Measurements from ENCODE around the gene CRAMP1. TPM values are rescaled to one million over a fixed set of nuclear protein-coding genes. Genes with fewer than 3 reads are reported as not detected.

The CRAMP1 gene
- polyA plus RNA-seq, 1 donor = 22.0 TPM

GRCh38 chr16:1613728-1614455, 1.7 kb downstream of the CRAMP1 start:
- Histone ChIP-seq H3K4me1 (ENCODE audit: control insufficient read depth, insufficient read depth, low read length) (peaks cover 32% of the 10 kb centered on the region), H3K27me3 (ENCODE audit: control insufficient read depth, insufficient read depth, low read length) (no peaks in the 10 kb centered on the region), H3K27ac (ENCODE audit: low read length) (no peak overlapping the region), H3K9me3 (ENCODE audit: control insufficient read depth, low read depth, low read length) (no peaks in the 10 kb centered on the region), H3K4me3 (ENCODE audit: low read length) (peak overlapping the region; percentile 44), H3K36me3 (ENCODE audit: control insufficient read depth, insufficient read depth, low read length) (peaks cover 16% of the 10 kb centered on the region)
- DNase-seq = peak in 1 of 2 donors; percentile 10
- 6% methylated on average over 3 of the region's 72 CpGs for WGBS (ENCODE audit: insufficient coverage, low lambda C conversion rate)

DNA sequence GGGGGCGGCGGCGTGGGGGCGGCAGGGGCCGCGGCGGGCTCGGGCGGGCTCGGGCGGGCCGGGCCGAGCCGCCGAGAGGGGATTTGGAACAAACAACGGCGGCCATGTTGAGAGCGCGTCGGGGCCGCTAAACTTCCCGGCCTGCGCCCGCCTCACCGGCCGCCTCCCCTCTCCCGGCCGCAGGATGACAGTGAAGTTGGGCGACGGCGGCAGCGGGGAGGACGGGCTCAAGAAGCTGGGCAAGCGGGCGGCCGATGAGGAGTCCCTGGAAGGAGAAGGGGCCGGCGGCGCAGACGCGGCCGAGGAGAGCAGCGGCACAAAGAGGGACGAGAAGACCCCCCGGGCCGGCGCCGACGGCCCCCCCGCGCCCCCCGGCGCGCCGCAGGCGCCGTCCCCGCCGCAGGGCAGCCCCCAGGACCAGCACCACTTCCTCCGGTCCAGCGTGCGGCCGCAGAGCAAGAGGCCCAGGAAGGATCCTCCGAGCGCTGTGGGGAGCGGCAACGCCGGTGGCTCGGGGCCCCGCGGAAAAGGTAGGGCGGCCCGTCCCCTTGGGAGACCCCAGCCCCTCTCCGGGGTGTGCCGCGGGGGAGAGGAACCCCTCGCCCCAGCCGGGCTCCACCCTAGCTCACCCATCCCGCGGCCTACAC, 2.4 kb downstream of the CRAMP1 start:
- WGBS (ENCODE audit: insufficient coverage, low lambda C conversion rate) = no CpG with 5 or more reads among the region's 80 CpGs
- H3K4me1 ChIP-seq (ENCODE audit: control insufficient read depth, insufficient read depth, low read length) = peaks cover 32% of the 10 kb centered on the region
- H3K27me3 ChIP-seq (ENCODE audit: control insufficient read depth, insufficient read depth, low read length) = no peaks in the 10 kb centered on the region

GRCh38 chr16:1615761-1616160, 3.6 kb downstream of the CRAMP1 start:
- WGBS (ENCODE audit: insufficient coverage, low lambda C conversion rate) = 92% methylated on average over 4 of the region's 9 CpGs
- Histone ChIP-seq H3K27me3 (ENCODE audit: control insufficient read depth, insufficient read depth, low read length) (no peaks in the 10 kb centered on the region), H3K27ac (ENCODE audit: low read length) (no peak overlapping the region), H3K4me1 (ENCODE audit: control insufficient read depth, insufficient read depth, low read length) (peaks cover 29% of the 10 kb centered on the region), H3K4me3 (ENCODE audit: low read length) (peak overlapping the region; percentile 72), H3K9me3 (ENCODE audit: control insufficient read depth, low read depth, low read length) (no peaks in the 10 kb centered on the region), H3K36me3 (ENCODE audit: control insufficient read depth, insufficient read depth, low read length) (peaks cover 28% of the 10 kb centered on the region)
- no peak for DNase-seq

More for the DNA sequence above, 2.4 kb downstream of the CRAMP1 start:
- Histone ChIP-seq H3K36me3 (ENCODE audit: control insufficient read depth, insufficient read depth, low read length) (peaks cover 17% of the 10 kb centered on the region), H3K4me3 (ENCODE audit: low read length) (peak overlapping the region; percentile 72), H3K9me3 (ENCODE audit: control insufficient read depth, low read depth, low read length) (no peaks in the 10 kb centered on the region), H3K27ac (ENCODE audit: low read length) (no peak overlapping the region)
- DNase-seq = peak in 1 of 2 donors; percentile 36

GRCh38 chr16:1619976-1620375, 7.8 kb downstream of the CRAMP1 start:
- no peaks in the 10 kb centered on the region for H3K9me3 ChIP-seq (ENCODE audit: control insufficient read depth, low read depth, low read length)
- no CpG with 5 or more reads among the region's 15 CpGs for WGBS (ENCODE audit: insufficient coverage, low lambda C conversion rate)
- H3K4me3 ChIP-seq (ENCODE audit: low read length) = no peak overlapping the region
- peaks cover 48% of the 10 kb centered on the region for H3K36me3 ChIP-seq (ENCODE audit: control insufficient read depth, insufficient read depth, low read length)
- H3K27me3 ChIP-seq (ENCODE audit: control insufficient read depth, insufficient read depth, low read length) = no peaks in the 10 kb centered on the region
- no peak overlapping the region for H3K27ac ChIP-seq (ENCODE audit: low read length)
- peaks cover 8% of the 10 kb centered on the region for H3K4me1 ChIP-seq (ENCODE audit: control insufficient read depth, insufficient read depth, low read length)
- DNase-seq = no peak

GRCh38 chr16:1620391-1620790, 8.2 kb downstream of the CRAMP1 start:
- H3K9me3 ChIP-seq (ENCODE audit: control insufficient read depth, low read depth, low read length) = no peaks in the 10 kb centered on the region
- WGBS (ENCODE audit: insufficient coverage, low lambda C conversion rate) = no CpG with 5 or more reads among the region's 9 CpGs
- H3K27me3 ChIP-seq (ENCODE audit: control insufficient read depth, insufficient read depth, low read length) = no peaks in the 10 kb centered on the region
- H3K36me3 ChIP-seq (ENCODE audit: control insufficient read depth, insufficient read depth, low read length) = peaks cover 50% of the 10 kb centered on the region
- no peak overlapping the region for H3K4me3 ChIP-seq (ENCODE audit: low read length)
- H3K27ac ChIP-seq (ENCODE audit: low read length) = no peak overlapping the region
- DNase-seq = no peak
- peaks cover 4% of the 10 kb centered on the region for H3K4me1 ChIP-seq (ENCODE audit: control insufficient read depth, insufficient read depth, low read length)

- peaks cover 62% of the 10 kb centered on the region for H3K36me3 ChIP-seq (ENCODE audit: control insufficient read depth, insufficient read depth, low read length)
- no peaks in the 10 kb centered on the region for H3K4me1 ChIP-seq (ENCODE audit: control insufficient read depth, insufficient read depth, low read length)
- H3K4me3 ChIP-seq (ENCODE audit: low read length) = no peak overlapping the region
- whole genome bisulfite sequencing (ENCODE audit: insufficient coverage, low lambda C conversion rate) = 86% methylated on average over 2 of the region's 7 CpGs
- H3K27me3 ChIP-seq (ENCODE audit: control insufficient read depth, insufficient read depth, low read length) = no peaks in the 10 kb centered on the region
- DNase-seq = no peak
- H3K27ac ChIP-seq (ENCODE audit: low read length) = no peak overlapping the region
- H3K9me3 ChIP-seq (ENCODE audit: control insufficient read depth, low read depth, low read length) = no peaks in the 10 kb centered on the region
Observed at GRCh38 chr16:1621851-1622250, 9.7 kb downstream of the CRAMP1 start.

GRCh38 chr16:1626327-1626726, 14.2 kb downstream of the CRAMP1 start:
- peaks cover 66% of the 10 kb centered on the region for H3K36me3 ChIP-seq (ENCODE audit: control insufficient read depth, insufficient read depth, low read length)
- WGBS (ENCODE audit: insufficient coverage, low lambda C conversion rate) = no CpG with 5 or more reads among the region's 6 CpGs

DNA sequence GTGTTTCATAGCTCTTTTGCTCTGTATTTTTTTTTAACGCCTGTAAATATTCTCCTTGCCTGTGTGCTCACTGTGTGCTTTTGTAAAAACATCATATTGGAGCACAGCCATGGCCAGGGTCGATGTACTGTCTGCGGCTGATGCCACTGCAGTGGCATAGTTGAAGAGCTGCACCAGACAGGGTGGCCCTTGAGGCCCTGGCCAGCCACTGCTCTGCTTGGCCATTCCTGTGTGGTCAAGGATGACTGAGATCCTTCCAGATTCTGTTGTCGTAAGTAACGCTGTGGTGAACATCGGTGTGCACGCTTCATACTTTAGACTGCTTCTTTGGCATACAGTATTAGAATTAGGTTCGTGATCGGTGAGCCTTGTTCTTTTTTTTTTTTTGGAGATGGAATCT, 14.6 kb downstream of the CRAMP1 start:
- H3K36me3 ChIP-seq (ENCODE audit: control insufficient read depth, insufficient read depth, low read length) = peaks cover 67% of the 10 kb centered on the region

More at GRCh38 chr16:1626327-1626726, 14.2 kb downstream of the CRAMP1 start:
- no peak for DNase-seq
- no peak overlapping the region for H3K4me3 ChIP-seq (ENCODE audit: low read length)
- H3K9me3 ChIP-seq (ENCODE audit: control insufficient read depth, low read depth, low read length) = no peaks in the 10 kb centered on the region
- H3K27ac ChIP-seq (ENCODE audit: low read length) = no peak overlapping the region
- H3K27me3 ChIP-seq (ENCODE audit: control insufficient read depth, insufficient read depth, low read length) = no peaks in the 10 kb centered on the region
- no peaks in the 10 kb centered on the region for H3K4me1 ChIP-seq (ENCODE audit: control insufficient read depth, insufficient read depth, low read length)

DNA sequence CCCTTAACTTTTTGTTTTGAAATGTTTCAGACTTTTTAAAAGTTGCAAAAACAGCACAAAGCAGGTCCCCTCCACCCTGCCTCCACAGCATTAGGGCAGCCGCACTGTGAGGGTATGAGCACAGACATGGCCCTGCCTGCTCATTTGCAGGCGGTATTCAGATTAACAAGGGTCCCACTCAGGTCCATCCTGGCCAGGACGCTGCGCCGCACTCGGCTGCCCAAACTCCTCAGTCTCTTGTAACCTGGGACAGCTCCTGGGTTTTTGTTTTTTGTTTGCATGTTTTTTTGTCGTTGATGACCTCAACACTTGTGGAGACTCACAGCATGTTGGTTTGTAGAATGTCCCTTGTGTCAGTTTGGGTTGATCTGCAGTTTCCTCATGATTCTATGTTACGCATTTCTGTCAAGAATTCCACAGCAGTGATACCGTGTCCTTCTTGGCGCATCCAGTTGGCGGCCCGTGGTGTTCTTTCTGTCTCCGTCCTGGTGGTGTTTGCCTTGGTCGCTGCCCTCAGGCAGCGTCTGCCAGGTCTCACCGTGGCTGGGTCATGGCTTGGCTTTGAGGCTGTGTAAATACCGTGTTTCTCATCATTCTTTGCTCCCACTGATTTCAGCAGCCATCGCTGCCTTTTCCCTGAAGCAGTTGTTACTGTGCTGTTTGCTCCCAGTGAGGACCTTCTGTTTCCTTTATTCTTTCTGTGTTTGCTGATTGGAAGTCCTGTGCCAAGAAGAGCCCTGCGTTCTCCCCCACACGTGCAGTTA, 18.5 kb downstream of the CRAMP1 start:
- Histone ChIP-seq H3K27me3 (ENCODE audit: control insufficient read depth, insufficient read depth, low read length) (no peaks in the 10 kb centered on the region), H3K9me3 (ENCODE audit: control insufficient read depth, low read depth, low read length) (no peaks in the 10 kb centered on the region), H3K4me3 (ENCODE audit: low read length) (no peak overlapping the region), H3K36me3 (ENCODE audit: control insufficient read depth, insufficient read depth, low read length) (peaks cover 88% of the 10 kb centered on the region), H3K27ac (ENCODE audit: low read length) (no peak overlapping the region), H3K4me1 (ENCODE audit: control insufficient read depth, insufficient read depth, low read length) (no peaks in the 10 kb centered on the region)
- no peak for DNase-seq
- WGBS (ENCODE audit: insufficient coverage, low lambda C conversion rate) = 92% methylated on average over 2 of the region's 20 CpGs

More for the DNA sequence above, 14.6 kb downstream of the CRAMP1 start:
- H3K9me3 ChIP-seq (ENCODE audit: control insufficient read depth, low read depth, low read length) = no peaks in the 10 kb centered on the region
- H3K4me3 ChIP-seq (ENCODE audit: low read length) = no peak overlapping the region
- no peak overlapping the region for H3K27ac ChIP-seq (ENCODE audit: low read length)
- no peak for DNase-seq
- H3K27me3 ChIP-seq (ENCODE audit: control insufficient read depth, insufficient read depth, low read length) = no peaks in the 10 kb centered on the region
- 80% methylated on average over 1 of the region's 9 CpGs for WGBS (ENCODE audit: insufficient coverage, low lambda C conversion rate)
- no peaks in the 10 kb centered on the region for H3K4me1 ChIP-seq (ENCODE audit: control insufficient read depth, insufficient read depth, low read length)

DNA sequence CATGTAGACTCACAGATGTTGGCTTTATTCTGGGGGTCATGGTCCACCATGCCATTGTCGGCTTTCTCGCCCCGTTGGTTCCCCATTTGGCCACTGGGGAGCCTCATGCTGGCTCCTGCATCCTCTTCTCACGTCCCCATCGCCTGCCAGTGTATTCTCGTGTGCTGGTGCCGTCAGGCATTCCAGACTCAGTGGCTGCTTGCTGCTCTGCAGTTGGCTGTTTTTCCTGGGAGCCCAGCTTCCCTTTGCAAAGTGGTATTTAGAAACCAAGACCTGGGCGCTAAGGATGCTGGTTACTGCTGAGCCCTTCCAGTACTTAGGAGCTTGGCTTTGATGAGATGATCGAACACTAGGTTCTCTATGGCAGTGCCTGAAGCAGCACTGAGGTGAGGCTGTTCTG, 19.1 kb downstream of the CRAMP1 start:
- H3K4me1 ChIP-seq (ENCODE audit: control insufficient read depth, insufficient read depth, low read length) = no peaks in the 10 kb centered on the region
- no peaks in the 10 kb centered on the region for H3K27me3 ChIP-seq (ENCODE audit: control insufficient read depth, insufficient read depth, low read length)
- WGBS (ENCODE audit: insufficient coverage, low lambda C conversion rate) = no CpG with 5 or more reads among the region's 9 CpGs
- H3K9me3 ChIP-seq (ENCODE audit: control insufficient read depth, low read depth, low read length) = no peaks in the 10 kb centered on the region
- peaks cover 85% of the 10 kb centered on the region for H3K36me3 ChIP-seq (ENCODE audit: control insufficient read depth, insufficient read depth, low read length)
- DNase-seq = no peak
- H3K4me3 ChIP-seq (ENCODE audit: low read length) = no peak overlapping the region
- no peak overlapping the region for H3K27ac ChIP-seq (ENCODE audit: low read length)

Measured in large intestine (tissue), 3 donors.